Activated T-cell treated with anti-CD3 and anti-CD28 coated beads, Interleukin-2, amount 50 U/mL, for 4 hours (primary cell): ENCODE data around the gene DNM3. TPM values are rescaled to one million over a fixed set of nuclear protein-coding genes. Genes with fewer than 3 reads are reported as not detected.

Experiments used
- ATAC-seq, 2 donors: fragments of 200-7000 bp; cut with Tn5 transposase; one replicate each; pipeline ENCODE4 v1.10.0; 2021
- DNase-seq: peaks from one replicate; pipeline ENCODE4 v3.0.0-alpha.2; 2020
- H3K27me3 Mint-ChIP-seq: one replicate; pipeline ENCODE4 v1.8.0; 2021; ENCODE audit warnings: low read depth, mixed read lengths
- H3K36me3 Mint-ChIP-seq: one replicate; pipeline ENCODE4 v1.8.0; 2022; ENCODE audit warnings: mixed read lengths; ENCODE audit not compliant: insufficient read depth
- H3K4me1 Mint-ChIP-seq: one replicate; pipeline ENCODE4 v1.8.0; 2021; ENCODE audit warnings: low read depth, mixed read lengths
- H3K4me3 Mint-ChIP-seq: one replicate; pipeline ENCODE4 v1.8.0; 2021; ENCODE audit warnings: mild to moderate bottlenecking, moderate library complexity, mixed read lengths
- H3K9me3 Mint-ChIP-seq: one replicate; pipeline ENCODE4 v1.8.0; 2021; ENCODE audit warnings: mixed read lengths
- total RNA-seq, 3 donors: library from RNA; stranded (reverse); gene quantifications; one replicate each; pipeline ENCODE4 v1.2.1, GENCODE V29; 2021

The DNM3 gene
- total RNA-seq, 3 donors from 2014 or later: 0.35 to 0.58 (median 0.38) TPM

- peak overlapping the region; percentile 78 for H3K4me3 Mint-ChIP-seq
- peaks cover 19% of the 10 kb centered on the region for H3K27me3 Mint-ChIP-seq
- ATAC-seq (peak; percentile 4 to 11), DNase-seq (peak; percentile 7)
- H3K9me3 Mint-ChIP-seq: no peaks in the 10 kb centered on the region
- H3K4me1 Mint-ChIP-seq: peaks cover 14% of the 10 kb centered on the region
- H3K36me3 Mint-ChIP-seq: no peaks in the 10 kb centered on the region
Measured at GRCh38 chr1:171841931-171842761, 848 bp downstream of the DNM3 start.

DNA sequence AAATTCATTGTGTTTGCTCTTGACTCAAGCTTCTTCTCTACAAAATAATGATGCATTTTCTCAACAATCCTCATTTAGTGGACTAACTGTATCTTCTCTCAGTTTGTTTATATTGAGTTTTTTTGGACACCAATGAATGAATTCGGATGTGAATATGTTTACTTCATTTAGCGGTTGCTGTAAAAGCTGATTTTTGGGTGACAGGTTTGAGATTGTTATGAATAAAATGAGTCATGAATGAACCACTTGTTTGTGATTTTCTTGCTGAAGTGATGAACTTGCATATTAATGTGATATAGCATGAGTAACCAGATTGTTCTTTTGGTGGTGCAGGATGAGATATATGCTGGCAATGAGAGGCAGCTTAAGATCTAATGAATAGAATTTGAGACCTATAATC is 3.1 kb downstream of the DNM3 start:
- Mint-ChIP-seq H3K9me3 (no peaks in the 10 kb centered on the region), H3K27me3 (peaks cover 24% of the 10 kb centered on the region), H3K36me3 (no peaks in the 10 kb centered on the region), H3K4me1 (peaks cover 14% of the 10 kb centered on the region), H3K4me3 (no peak overlapping the region)
- no peak for DNase-seq
- ATAC-seq: no peak

DNA sequence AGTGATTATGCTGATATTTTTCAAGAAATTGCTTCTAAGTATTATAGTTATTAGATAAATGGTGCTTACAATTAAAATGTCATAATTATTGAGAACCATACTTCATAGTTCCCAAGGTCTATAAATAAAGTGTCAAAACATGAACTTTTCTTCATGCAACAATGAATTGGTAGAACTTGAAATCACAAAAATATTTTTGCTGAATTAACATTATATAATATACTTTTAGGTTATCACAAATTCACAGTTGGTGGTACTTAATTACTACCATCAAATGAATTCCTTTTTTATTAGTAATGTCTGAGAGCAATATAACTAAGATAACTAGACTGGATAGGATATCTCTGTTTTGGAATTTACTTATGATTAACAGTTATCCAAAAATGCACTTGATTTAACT is 4.7 kb downstream of the DNM3 start:
- Mint-ChIP-seq H3K4me1 (peaks cover 9% of the 10 kb centered on the region), H3K36me3 (no peaks in the 10 kb centered on the region), H3K4me3 (no peak overlapping the region), H3K9me3 (no peaks in the 10 kb centered on the region), H3K27me3 (peaks cover 26% of the 10 kb centered on the region)
- DNase-seq: no peak
- no peak for ATAC-seq

- ATAC-seq: no peak
- no peak overlapping the region for H3K4me3 Mint-ChIP-seq
- no peaks in the 10 kb centered on the region for H3K36me3 Mint-ChIP-seq
- no peaks in the 10 kb centered on the region for H3K9me3 Mint-ChIP-seq
- peaks cover 10% of the 10 kb centered on the region for H3K27me3 Mint-ChIP-seq
- DNase-seq: no peak
- no peaks in the 10 kb centered on the region for H3K4me1 Mint-ChIP-seq
Measured at GRCh38 chr1:171849245-171849898, 8.1 kb downstream of the DNM3 start.

DNA sequence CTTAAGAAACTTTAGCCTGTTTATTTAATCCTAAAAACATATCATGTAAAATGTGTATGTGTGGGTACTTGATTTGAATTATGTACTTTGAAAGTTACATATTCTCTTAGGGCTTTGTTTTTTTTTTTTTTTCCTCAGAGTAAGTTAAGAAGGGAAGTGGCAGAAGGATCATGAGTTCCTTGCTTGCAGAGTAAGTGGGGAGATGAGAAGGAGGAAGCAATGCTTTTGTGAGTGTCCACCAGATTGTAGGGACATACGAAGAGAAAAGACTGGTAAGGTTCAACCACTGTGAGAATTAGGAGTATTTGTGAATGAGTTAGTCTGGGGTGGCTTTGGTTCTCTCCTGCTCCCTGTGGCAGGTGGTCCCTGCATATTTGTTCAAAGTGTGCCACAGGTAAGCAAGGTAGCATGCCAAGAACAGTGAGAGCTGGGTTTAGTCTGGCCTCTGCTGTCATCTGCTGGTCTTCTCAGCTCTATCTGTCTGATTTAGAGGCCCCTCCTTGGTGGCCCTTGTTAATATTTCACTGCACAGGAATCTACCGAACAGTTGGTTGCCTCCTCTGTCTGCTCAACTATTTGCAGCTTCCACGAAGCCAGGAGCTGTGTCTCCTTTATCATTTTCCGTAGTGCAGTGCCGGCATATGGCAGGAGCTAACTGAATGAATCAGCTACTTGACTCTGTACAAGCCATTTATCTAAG is 9.5 kb downstream of the DNM3 start:
- DNase-seq (no peak), ATAC-seq (no peak)
- Mint-ChIP-seq H3K27me3 (peaks cover 10% of the 10 kb centered on the region), H3K4me3 (no peak overlapping the region), H3K9me3 (no peaks in the 10 kb centered on the region), H3K4me1 (no peaks in the 10 kb centered on the region), H3K36me3 (peaks cover 2% of the 10 kb centered on the region)

DNA sequence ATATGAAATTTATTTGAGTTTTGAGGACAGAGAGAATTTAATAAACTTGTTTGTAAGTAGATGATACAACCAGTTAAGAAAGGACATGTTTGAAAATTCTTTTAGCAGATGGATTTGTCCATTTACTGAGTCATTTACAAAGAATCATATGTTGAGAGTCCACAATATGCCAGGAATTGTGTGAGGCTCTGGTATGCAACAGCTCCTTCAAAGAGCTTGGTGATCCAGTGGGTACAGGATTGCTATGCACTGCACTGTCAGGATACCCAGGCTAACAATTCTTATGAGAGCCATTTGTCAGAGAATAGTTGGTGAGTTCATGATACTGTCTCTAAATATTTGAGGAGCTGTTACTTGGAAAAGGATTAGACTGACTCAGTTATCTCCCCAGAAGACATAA is 11.0 kb downstream of the DNM3 start:
- peaks cover 17% of the 10 kb centered on the region for H3K27me3 Mint-ChIP-seq
- no peaks in the 10 kb centered on the region for H3K4me1 Mint-ChIP-seq
- H3K36me3 Mint-ChIP-seq: peaks cover 4% of the 10 kb centered on the region
- ATAC-seq: no peak
- DNase-seq: no peak
- no peak overlapping the region for H3K4me3 Mint-ChIP-seq
- peaks cover 6% of the 10 kb centered on the region for H3K9me3 Mint-ChIP-seq

GRCh38 chr1:171855381-171855780 is 14.1 kb downstream of the DNM3 start:
- H3K27me3 Mint-ChIP-seq: peaks cover 18% of the 10 kb centered on the region
- no peaks in the 10 kb centered on the region for H3K4me1 Mint-ChIP-seq
- H3K4me3 Mint-ChIP-seq: no peak overlapping the region
- peaks cover 10% of the 10 kb centered on the region for H3K36me3 Mint-ChIP-seq
- DNase-seq (no peak), ATAC-seq (no peak)
- H3K9me3 Mint-ChIP-seq: peaks cover 9% of the 10 kb centered on the region

DNA sequence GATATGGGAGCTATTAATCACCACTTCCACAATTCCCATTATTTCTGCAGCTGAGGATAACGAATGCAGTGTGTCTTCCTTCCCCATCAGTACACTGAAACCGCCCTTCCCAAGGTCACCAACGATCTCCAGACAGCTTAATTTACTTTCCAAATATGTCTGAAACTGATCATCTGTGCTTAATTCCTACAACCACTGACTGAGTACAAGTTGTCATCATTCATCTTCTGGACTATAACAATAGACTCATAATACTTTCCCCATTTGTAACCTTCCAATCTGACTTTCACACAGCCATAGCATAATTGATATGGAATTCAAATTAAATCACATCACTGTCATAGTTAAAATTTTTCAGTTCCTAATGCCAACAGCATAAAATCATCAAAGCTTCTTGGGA is 17.4 kb downstream of the DNM3 start:
- Mint-ChIP-seq H3K27me3 (peaks cover 24% of the 10 kb centered on the region), H3K4me3 (no peak overlapping the region), H3K36me3 (peaks cover 14% of the 10 kb centered on the region), H3K9me3 (peaks cover 14% of the 10 kb centered on the region), H3K4me1 (no peaks in the 10 kb centered on the region)
- no peak for ATAC-seq
- no peak for DNase-seq

DNA sequence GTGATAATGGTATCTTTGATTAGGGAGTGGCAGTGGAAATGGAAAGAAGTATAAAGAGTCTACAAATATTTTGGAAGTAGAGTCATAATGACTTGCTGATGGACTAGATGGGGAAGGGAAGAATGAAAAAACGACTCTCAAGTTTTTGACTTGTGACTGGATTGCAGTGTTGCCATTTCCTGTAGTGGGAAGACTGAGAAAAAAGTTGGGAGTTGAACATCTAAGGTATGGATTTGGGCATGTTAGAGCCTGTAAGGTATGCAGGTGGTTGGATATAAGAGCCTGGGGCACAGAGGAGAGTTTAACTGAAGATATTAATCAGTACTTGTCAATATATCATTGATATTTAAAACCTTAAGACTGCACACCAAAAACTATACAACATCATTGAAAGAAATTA is 19.4 kb downstream of the DNM3 start:
- Mint-ChIP-seq H3K27me3 (peaks cover 22% of the 10 kb centered on the region), H3K4me1 (no peaks in the 10 kb centered on the region), H3K9me3 (peaks cover 14% of the 10 kb centered on the region), H3K36me3 (peaks cover 13% of the 10 kb centered on the region), H3K4me3 (no peak overlapping the region)
- DNase-seq: no peak
- ATAC-seq: no peak

DNA sequence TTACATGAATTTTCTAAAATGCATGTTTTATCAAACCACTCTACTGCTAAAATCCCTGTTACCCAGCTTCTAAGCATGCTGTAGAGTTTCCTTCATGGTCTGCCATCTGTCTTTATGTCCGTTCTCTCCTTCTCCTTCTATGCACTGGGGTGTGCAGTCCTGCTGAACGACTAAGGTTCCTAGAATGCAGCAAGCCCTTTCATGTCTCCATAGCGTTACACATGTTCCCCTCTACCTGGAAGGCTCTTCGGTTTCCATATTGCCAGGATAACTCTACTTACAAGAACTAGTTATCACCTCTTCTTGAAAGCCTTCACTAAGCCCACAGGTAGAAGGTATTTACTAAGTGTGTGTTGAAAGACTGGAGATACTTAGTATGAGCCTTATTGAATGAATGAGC is 22.2 kb downstream of the DNM3 start:
- peaks cover 11% of the 10 kb centered on the region for H3K36me3 Mint-ChIP-seq
- peaks cover 5% of the 10 kb centered on the region for H3K9me3 Mint-ChIP-seq
- ATAC-seq (no peak), DNase-seq (no peak)
- H3K4me1 Mint-ChIP-seq: no peaks in the 10 kb centered on the region
- H3K27me3 Mint-ChIP-seq: peaks cover 10% of the 10 kb centered on the region
- no peak overlapping the region for H3K4me3 Mint-ChIP-seq

GRCh38 chr1:171864308-171864707 is 23.0 kb downstream of the DNM3 start:
- peaks cover 5% of the 10 kb centered on the region for H3K36me3 Mint-ChIP-seq
- ATAC-seq (no peak), DNase-seq (no peak)
- no peak overlapping the region for H3K4me3 Mint-ChIP-seq
- H3K9me3 Mint-ChIP-seq: peaks cover 5% of the 10 kb centered on the region
- H3K4me1 Mint-ChIP-seq: no peaks in the 10 kb centered on the region
- peaks cover 7% of the 10 kb centered on the region for H3K27me3 Mint-ChIP-seq

GRCh38 chr1:171865106-171865505 is 23.8 kb downstream of the DNM3 start:
- ATAC-seq (no peak), DNase-seq (no peak)
- Mint-ChIP-seq H3K36me3 (peaks cover 5% of the 10 kb centered on the region), H3K4me3 (no peak overlapping the region), H3K4me1 (no peaks in the 10 kb centered on the region), H3K9me3 (peaks cover 5% of the 10 kb centered on the region), H3K27me3 (peaks cover 7% of the 10 kb centered on the region)

DNA sequence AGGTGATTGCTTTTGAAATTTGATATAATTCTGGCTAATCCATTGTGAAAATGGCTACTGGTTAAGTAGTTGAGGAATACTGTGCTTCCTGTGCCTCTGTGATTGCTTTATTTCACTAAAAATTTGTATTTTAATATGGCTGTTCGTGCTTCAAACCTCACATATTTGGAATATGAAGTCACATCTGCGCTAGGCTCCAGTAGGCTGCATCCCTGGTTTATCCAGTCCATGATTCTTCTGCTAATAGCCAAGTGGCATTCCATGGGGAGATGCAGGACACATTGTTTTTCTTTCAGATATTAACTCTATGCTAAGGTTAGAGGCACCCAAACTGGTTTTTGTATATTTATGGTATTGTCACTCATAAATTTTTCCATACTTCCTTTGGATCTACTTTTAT is 25.9 kb downstream of the DNM3 start:
- no peaks in the 10 kb centered on the region for H3K36me3 Mint-ChIP-seq
- no peak overlapping the region for H3K4me3 Mint-ChIP-seq
- ATAC-seq (no peak), DNase-seq (no peak)
- no peaks in the 10 kb centered on the region for H3K9me3 Mint-ChIP-seq
- peaks cover 4% of the 10 kb centered on the region for H3K27me3 Mint-ChIP-seq
- H3K4me1 Mint-ChIP-seq: no peaks in the 10 kb centered on the region

DNA sequence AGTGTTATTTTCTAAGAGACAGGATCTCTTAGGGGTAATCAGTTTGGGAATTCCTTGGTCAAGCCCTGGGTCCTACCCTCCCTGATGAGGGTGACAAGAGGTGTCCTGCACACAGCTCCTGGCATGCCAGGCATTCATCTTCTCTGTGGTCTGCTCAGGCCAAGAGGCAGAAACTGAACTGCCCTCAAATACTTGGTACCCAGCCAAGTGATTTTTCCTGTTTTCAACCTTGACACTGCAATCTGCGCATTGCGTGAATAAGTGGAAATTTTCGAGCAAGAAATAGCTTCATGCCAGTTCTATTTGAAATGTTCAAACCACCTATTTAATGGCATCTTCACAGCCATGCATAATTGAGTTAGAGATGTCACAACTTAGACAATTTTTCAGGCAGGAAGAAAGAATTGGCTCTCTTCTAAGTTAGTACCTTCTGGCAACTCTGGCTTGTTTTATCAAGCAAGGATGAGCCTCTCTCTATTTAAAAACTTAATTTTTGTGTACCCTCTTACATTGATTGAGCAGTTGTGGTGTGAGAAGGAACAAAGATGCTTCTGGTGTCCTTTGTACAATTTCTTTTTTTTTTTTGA is 27.0 kb downstream of the DNM3 start:
- ATAC-seq: no peak
- H3K9me3 Mint-ChIP-seq: no peaks in the 10 kb centered on the region
- H3K4me3 Mint-ChIP-seq: no peak overlapping the region
- H3K27me3 Mint-ChIP-seq: peaks cover 3% of the 10 kb centered on the region
- DNase-seq: no peak
- no peaks in the 10 kb centered on the region for H3K4me1 Mint-ChIP-seq
- no peaks in the 10 kb centered on the region for H3K36me3 Mint-ChIP-seq
